Immature natural killer cell (primary cell): ENCODE data around the gene PPP2R5A. TPM values are rescaled to one million over a fixed set of nuclear protein-coding genes. Genes with fewer than 3 reads are reported as not detected.
"Not testable (repeated sequence)": the region's sequence is repeated elsewhere in the genome, so short reads cannot be mapped to it uniquely, and the experiment has no call there.

Experiments
- DNase-seq, 3 donors: peaks; one replicate each; pipeline ENCODE4 v3.0.0; 2022; ENCODE audit warnings: mixed read lengths in 1 of 3
- H3K27ac Mint-ChIP-seq, 6 donors: one replicate each; pipeline ENCODE4 v1.8.0; 2020; ENCODE audit warnings: mixed read lengths in 6 of 6, mild to moderate bottlenecking in 5 of 6, inconsistent platforms in 4 of 6, moderate library complexity in 3 of 6
- H3K27me3 Mint-ChIP-seq, 3 donors: one replicate each; pipeline ENCODE4 v1.8.0; 2020 to 2021; ENCODE audit warnings: low read depth in 3 of 3, mild to moderate bottlenecking in 3 of 3, mixed read lengths in 3 of 3, moderate library complexity in 3 of 3, inconsistent platforms in 1 of 3
- H3K36me3 Mint-ChIP-seq, 3 donors: one replicate each; pipeline ENCODE4 v1.8.0; 2020; ENCODE audit warnings: mixed read lengths in 3 of 3, inconsistent platforms in 2 of 3, mild to moderate bottlenecking in 2 of 3
- H3K4me1 Mint-ChIP-seq, 2 donors: one replicate each; pipeline ENCODE4 v1.8.0; 2020; ENCODE audit warnings: inconsistent platforms in 2 of 2, mild to moderate bottlenecking in 2 of 2, mixed read lengths in 2 of 2, moderate library complexity in 1 of 2
- H3K4me3 Mint-ChIP-seq, 5 donors: one replicate each; pipeline ENCODE4 v1.8.0; 2020; ENCODE audit warnings: mild to moderate bottlenecking in 5 of 5, mixed read lengths in 5 of 5, inconsistent platforms in 3 of 5, moderate library complexity in 3 of 5
- H3K9me3 Mint-ChIP-seq, 6 donors: one replicate each; pipeline ENCODE4 v1.8.0; 2020; ENCODE audit warnings: mild to moderate bottlenecking in 6 of 6, mixed read lengths in 6 of 6, inconsistent platforms in 4 of 6, moderate library complexity in 3 of 6
- polyA plus RNA-seq, 3 donors: library from polyadenylated mRNA; unstranded; fragments of 300-500 nt; fragmentation: Illumina TruSeq; gene quantifications; one replicate each; pipeline ENCODE4 v1.2.3, GENCODE V29; 2021

PPP2R5A gene
- polyA plus RNA-seq, 3 donors from 2014 or later, result 57.0 to 87.2 (median 64.6) TPM

- no peak overlapping the region for H3K27ac Mint-ChIP-seq
- H3K4me1 Mint-ChIP-seq, result peaks cover 67 to 84% of the 10 kb centered on the region in 2 donors
Observed at GRCh38 chr1:212315184-212315583, 30.0 kb downstream of the PPP2R5A start.

GRCh38 chr1:212315907-212316306, 30.7 kb downstream of the PPP2R5A start:
- Mint-ChIP-seq H3K4me3 (peak overlapping the region in 4 of 5 donors; percentile 3 to 62 (median 27)), H3K4me1 (peaks cover 60 to 77% of the 10 kb centered on the region in 2 donors), H3K27ac (peak overlapping the region; percentile 30 to 77 (median 67)), H3K9me3 (no peaks in the 10 kb centered on the region), H3K36me3 (no peaks in the 10 kb centered on the region), H3K27me3 (no peaks in the 10 kb centered on the region)
- peak in 2 of 3 donors; percentile 10 to 15 for DNase-seq

More at GRCh38 chr1:212315184-212315583, 30.0 kb downstream of the PPP2R5A start:
- DNase-seq, result no peak
- H3K27me3 Mint-ChIP-seq, result no peaks in the 10 kb centered on the region
- H3K9me3 Mint-ChIP-seq, result no peaks in the 10 kb centered on the region
- no peak overlapping the region for H3K4me3 Mint-ChIP-seq
- H3K36me3 Mint-ChIP-seq, result no peaks in the 10 kb centered on the region

GRCh38 chr1:212317916-212318315, 32.7 kb downstream of the PPP2R5A start:
- Mint-ChIP-seq H3K36me3 (no peaks in the 10 kb centered on the region), H3K27ac (peak overlapping the region in 1 of 6 donors; percentile 28), H3K4me3 (no peak overlapping the region), H3K9me3 (no peaks in the 10 kb centered on the region), H3K4me1 (peaks cover 56 to 68% of the 10 kb centered on the region in 2 donors), H3K27me3 (peaks cover 0 to under 1% (median 0%) of the 10 kb centered on the region in 3 donors)
- DNase-seq, result no peak

GRCh38 chr1:212321031-212321430, 35.8 kb downstream of the PPP2R5A start:
- H3K27me3 Mint-ChIP-seq, H3K27ac Mint-ChIP-seq, H3K36me3 Mint-ChIP-seq, DNase-seq, H3K4me3 Mint-ChIP-seq, H3K9me3 Mint-ChIP-seq: not testable (repeated sequence)
- peaks cover 57 to 76% of the 10 kb centered on the region in 2 donors for H3K4me1 Mint-ChIP-seq

GRCh38 chr1:212323066-212323465, 37.9 kb downstream of the PPP2R5A start:
- peaks cover 53 to 76% of the 10 kb centered on the region in 2 donors for H3K4me1 Mint-ChIP-seq
- H3K4me3 Mint-ChIP-seq, result peak overlapping the region in 3 of 5 donors; percentile 10 to 21 (median 15)
- peak overlapping the region in 4 of 6 donors; percentile 40 to 58 (median 48) for H3K27ac Mint-ChIP-seq
- DNase-seq, result no peak
- H3K9me3 Mint-ChIP-seq, result no peaks in the 10 kb centered on the region
- peaks cover 0 to 6% (median 0%) of the 10 kb centered on the region in 3 donors for H3K27me3 Mint-ChIP-seq
- no peaks in the 10 kb centered on the region for H3K36me3 Mint-ChIP-seq

- H3K36me3 Mint-ChIP-seq, result peaks cover 0 to 3% (median 3%) of the 10 kb centered on the region in 3 donors
- H3K27me3 Mint-ChIP-seq, result peaks cover 0 to 6% (median 0%) of the 10 kb centered on the region in 3 donors
- no peak overlapping the region for H3K27ac Mint-ChIP-seq
- peaks cover 52 to 79% of the 10 kb centered on the region in 2 donors for H3K4me1 Mint-ChIP-seq
- H3K4me3 Mint-ChIP-seq, result no peak overlapping the region
- no peak for DNase-seq
- H3K9me3 Mint-ChIP-seq, result no peaks in the 10 kb centered on the region
Observed at GRCh38 chr1:212326541-212326940, 41.3 kb downstream of the PPP2R5A start.

GRCh38 chr1:212328248-212328647, 43.0 kb downstream of the PPP2R5A start:
- Mint-ChIP-seq H3K9me3 (no peaks in the 10 kb centered on the region), H3K4me1 (peaks cover 44 to 80% of the 10 kb centered on the region in 2 donors), H3K27ac (peak overlapping the region in 1 of 6 donors; percentile 9), H3K4me3 (no peak overlapping the region), H3K36me3 (peaks cover under 1 to 6% (median 3%) of the 10 kb centered on the region in 3 donors), H3K27me3 (peaks cover 0 to 2% (median 0%) of the 10 kb centered on the region in 3 donors)
- no peak for DNase-seq

GRCh38 chr1:212329105-212329504, 43.9 kb downstream of the PPP2R5A start:
- Mint-ChIP-seq H3K27ac (peak overlapping the region in 1 of 6 donors; percentile 48), H3K4me3 (no peak overlapping the region), H3K4me1 (peaks cover 39 to 71% of the 10 kb centered on the region in 2 donors), H3K9me3 (no peaks in the 10 kb centered on the region), H3K36me3 (peaks cover 9 to 13% (median 10%) of the 10 kb centered on the region in 3 donors), H3K27me3 (peaks cover 0 to 2% (median 0%) of the 10 kb centered on the region in 3 donors)
- no peak for DNase-seq

GRCh38 chr1:212341090-212341489, 55.9 kb downstream of the PPP2R5A start:
- Mint-ChIP-seq H3K4me3 (no peak overlapping the region), H3K36me3 (peaks cover 0 to 11% (median 4%) of the 10 kb centered on the region in 3 donors), H3K27me3 (peaks cover 1 to 4% (median 3%) of the 10 kb centered on the region in 3 donors), H3K27ac (peak overlapping the region in 3 of 6 donors; percentile 45 to 66 (median 58)), H3K9me3 (no peaks in the 10 kb centered on the region), H3K4me1 (peaks cover 21 to 53% of the 10 kb centered on the region in 2 donors)
- no peak for DNase-seq

GRCh38 chr1:212344905-212345304, 59.7 kb downstream of the PPP2R5A start:
- H3K36me3 Mint-ChIP-seq, result peaks cover 0 to 20% (median 8%) of the 10 kb centered on the region in 3 donors
- no peak for DNase-seq
- H3K9me3 Mint-ChIP-seq, result no peaks in the 10 kb centered on the region
- no peak overlapping the region for H3K27ac Mint-ChIP-seq
- H3K4me3 Mint-ChIP-seq, result no peak overlapping the region
- H3K4me1 Mint-ChIP-seq, result peaks cover 15 to 57% of the 10 kb centered on the region in 2 donors
- peaks cover 0 to 4% (median 3%) of the 10 kb centered on the region in 3 donors for H3K27me3 Mint-ChIP-seq

- Mint-ChIP-seq H3K27me3 (peaks cover 0 to 4% (median 3%) of the 10 kb centered on the region in 3 donors), H3K4me1 (peaks cover 8 to 41% of the 10 kb centered on the region in 2 donors), H3K4me3 (no peak overlapping the region), H3K27ac (peak overlapping the region in 1 of 6 donors; percentile 18), H3K9me3 (no peaks in the 10 kb centered on the region), H3K36me3 (peaks cover 0 to 20% (median 8%) of the 10 kb centered on the region in 3 donors)
- DNase-seq, result no peak
Observed at GRCh38 chr1:212346601-212347000, 61.4 kb downstream of the PPP2R5A start.

GRCh38 chr1:212351588-212352362, 66.6 kb downstream of the PPP2R5A start:
- DNase-seq, result no peak
- Mint-ChIP-seq H3K36me3 (peaks cover 0 to 18% (median 4%) of the 10 kb centered on the region in 3 donors), H3K4me3 (no peak overlapping the region), H3K9me3 (no peaks in the 10 kb centered on the region), H3K4me1 (peaks cover 0 to 21% of the 10 kb centered on the region in 2 donors), H3K27ac (peak overlapping the region in 2 of 6 donors; percentile 34 to 35), H3K27me3 (peaks cover 0 to 3% (median 2%) of the 10 kb centered on the region in 3 donors)

GRCh38 chr1:212353181-212353580, 68.0 kb downstream of the PPP2R5A start:
- H3K36me3 Mint-ChIP-seq, result peaks cover 0 to 19% (median 3%) of the 10 kb centered on the region in 3 donors
- H3K9me3 Mint-ChIP-seq, result no peaks in the 10 kb centered on the region
- peaks cover 0 to 9% of the 10 kb centered on the region in 2 donors for H3K4me1 Mint-ChIP-seq
- H3K27ac Mint-ChIP-seq, result peak overlapping the region in 4 of 6 donors; percentile 47 to 76 (median 60)
- H3K27me3 Mint-ChIP-seq, result peaks cover 0 to 3% (median 2%) of the 10 kb centered on the region in 3 donors
- DNase-seq, result no peak
- no peak overlapping the region for H3K4me3 Mint-ChIP-seq

GRCh38 chr1:212354464-212354863, 69.3 kb downstream of the PPP2R5A start:
- H3K27me3 Mint-ChIP-seq, result peaks cover 0 to 3% (median 2%) of the 10 kb centered on the region in 3 donors
- DNase-seq, result no peak
- no peaks in the 10 kb centered on the region for H3K9me3 Mint-ChIP-seq
- peaks cover 0 to 20% of the 10 kb centered on the region in 2 donors for H3K4me1 Mint-ChIP-seq
- peaks cover 0 to 26% (median 6%) of the 10 kb centered on the region in 3 donors for H3K36me3 Mint-ChIP-seq
- H3K27ac Mint-ChIP-seq, result peak overlapping the region in 4 of 6 donors; percentile 33 to 82 (median 52)
- H3K4me3 Mint-ChIP-seq, result no peak overlapping the region
